K562 (cell line): ENCODE results near the gene ASIC1. TPM values are rescaled to one million over a fixed set of nuclear protein-coding genes. Genes with fewer than 3 reads are reported as not detected.

ENCODE experiments used
- ATAC-seq: fragments of 200-7000 bp; cut with Tn5 transposase; 3 replicates; pipeline ENCODE4 v1.9.1; 2020; ENCODE audit warnings: moderate library complexity
- BruUV-seq: library from RNA; stranded (reverse); fragments of 400-500 nt; replicated peaks from 2 replicates; lab custom pipeline; 2021; lab: Mats Ljungman, UMichigan
- CTCF ChIA-PET: fragments of 300-600 bp; formaldehyde crosslinking; extraction: SDS; loops from one replicate; lab custom pipeline; 2021; ENCODE audit warnings: low intra/inter-chr PET ratio; lab: Yijun Ruan, JAX
- POLR2A ChIA-PET: fragments of 300-600, 350-650 bp; sonication (Branson Sonifier 250); formaldehyde crosslinking; extraction: SDS; loops from one replicate; lab custom pipeline; 2021; ENCODE audit warnings: antibody characterized with exemption, inconsistent platforms; lab: Yijun Ruan, JAX
- DNase-seq, 4 experiments: peaks; one replicate each; pipeline versions ENCODE4 v3.0.0 to v3.0.0-alpha.2; 2011 to 2018; ENCODE audit warnings: low spot score in 3 of 4, mixed read lengths in 3 of 4; ENCODE audit errors: extremely low read depth in 1 of 4
- FAIRE-seq: peaks from 2 replicates; lab custom pipeline; 2011; peaks lifted over from hg19 to GRCh38; lab: Jason Lieb, UNC
- H2AFZ ChIP-seq: 2 replicates; pipeline ENCODE4 v1.6.0; 2011; ENCODE audit warnings: low read depth, low read length, control low read depth, inconsistent platforms
- H3K27ac ChIP-seq: fragments of 200-600 bp; 3 replicates; pipeline ENCODE4 v1.8.0; 2011; ENCODE audit warnings: low read depth, mild to moderate bottlenecking, control low read depth, inconsistent platforms, low read length, moderate library complexity, mixed read lengths; ENCODE audit errors: extremely low read depth
- H3K27me3 ChIP-seq, 2 experiments: fragments of 300-600 bp in 1 of 2; 2 replicates in 1 of 2; 3 replicates in 1 of 2; pipeline versions ENCODE4 v1.6.0 to v1.8.0; 2011; ENCODE audit warnings: inconsistent platforms in 2 of 2, low read length in 2 of 2, mild to moderate bottlenecking in 1 of 2, mixed read lengths in 1 of 2, moderate library complexity in 1 of 2; ENCODE audit not compliant: control insufficient read depth in 2 of 2, insufficient read depth in 2 of 2
- H3K36me3 ChIP-seq: fragments of 300-600 bp; 3 replicates; pipeline ENCODE4 v1.8.0; 2011; ENCODE audit warnings: mild to moderate bottlenecking, low read length, inconsistent platforms; ENCODE audit not compliant: control insufficient read depth, insufficient read depth
- H3K4me1 ChIP-seq, 2 experiments: fragments of 200-600 bp in 1 of 2; replicated peaks in 1 of 2; 2 replicates in 1 of 2; 3 replicates in 1 of 2; pipeline versions ENCODE4 v1.5.1 to v1.8.0; 2011; ENCODE audit warnings: inconsistent platforms in 2 of 2, low read length in 2 of 2, mild to moderate bottlenecking in 1 of 2, mixed read lengths in 1 of 2, moderate library complexity in 1 of 2; ENCODE audit not compliant: control insufficient read depth in 2 of 2, insufficient read depth in 2 of 2
- H3K4me2 ChIP-seq: 2 replicates; pipeline ENCODE4 v1.6.1; 2011; ENCODE audit warnings: low read length, control low read depth, inconsistent platforms, mixed read lengths; ENCODE audit not compliant: insufficient read depth
- H3K4me3 ChIP-seq: fragments of 200-600 bp; sonication (generic), shearing (Covaris generic); 2 replicates; pipeline ENCODE4 v1.5.1; 2016; ENCODE audit warnings: control low read depth, inconsistent platforms
- H3K79me2 ChIP-seq: fragments of 200-600 bp; 3 replicates; pipeline ENCODE4 v1.8.0; 2011; ENCODE audit warnings: low read length, inconsistent platforms; ENCODE audit not compliant: control insufficient read depth, insufficient read depth
- H3K9ac ChIP-seq, 2 experiments: 2 replicates each; pipeline versions ENCODE4 v1.6.0 to v1.6.1; 2011; ENCODE audit warnings: low read depth in 2 of 2, low read length in 2 of 2, control low read depth in 1 of 2, inconsistent platforms in 1 of 2, mild to moderate bottlenecking in 1 of 2, mixed read lengths in 1 of 2; ENCODE audit not compliant: insufficient read depth in 1 of 2
- H3K9me1 ChIP-seq: one replicate; pipeline ENCODE4 v1.6.0; 2011; ENCODE audit warnings: inconsistent platforms, mild to moderate bottlenecking, low read length, moderate library complexity; ENCODE audit not compliant: control insufficient read depth, insufficient read depth
- H3K9me3 ChIP-seq: replicated peaks from 2 replicates; pipeline ENCODE4 v1.5.1; 2011; ENCODE audit warnings: low read depth, low read length, inconsistent platforms; ENCODE audit not compliant: control insufficient read depth, insufficient read depth
- H4K20me1 ChIP-seq: replicated peaks from 2 replicates; pipeline ENCODE4 v1.6.1; 2011; ENCODE audit warnings: low read length, inconsistent platforms, mixed read lengths; ENCODE audit not compliant: control insufficient read depth, insufficient read depth
- CC2D1A ChIP-seq: fragments of 450-650 bp; IDR thresholded peaks from 2 replicates; pipeline ENCODE4 v1.6.1; 2017; ENCODE audit warnings: mild to moderate bottlenecking
- GABPB1 ChIP-seq: sonication (generic); formaldehyde crosslinking; IDR thresholded peaks from 2 replicates; pipeline ENCODE4 v1.8.0; 2022; ENCODE audit warnings: mild to moderate bottlenecking, missing genetic modification reagents
- HDAC6 ChIP-seq: IDR thresholded peaks from 2 replicates; pipeline ENCODE4 v1.6.1; 2012; ENCODE audit warnings: low read depth, mild to moderate bottlenecking, control low read depth, inconsistent platforms, low read length, moderate library complexity
- MITF ChIP-seq: IDR thresholded peaks from 2 replicates; pipeline ENCODE4 v1.6.1; 2014; ENCODE audit warnings: antibody characterized with exemption
- POLR2H ChIP-seq: IDR thresholded peaks from 2 replicates; pipeline ENCODE4 v1.6.1; 2016; ENCODE audit warnings: missing genetic modification characterization, low read depth, mild to moderate bottlenecking, control low read depth, missing compliant biosample characterization, moderate library complexity
- RAD21 ChIP-seq, 2 experiments: fragments of 250-450 bp in 1 of 2; fragments of 450-650 bp in 1 of 2; sonication (Bioruptor Pico) in 1 of 2; formaldehyde crosslinking in 1 of 2; IDR thresholded peaks in 1 of 2; conservative IDR thresholded peaks in 1 of 2; 2 replicates each; pipeline versions ENCODE4 v1.4.0 to v1.8.0; 2020 to 2022; ENCODE audit warnings: mild to moderate bottlenecking in 2 of 2, moderate library complexity in 1 of 2
- TFAP4 ChIP-seq: sonication (generic); formaldehyde crosslinking; IDR thresholded peaks from 2 replicates; pipeline ENCODE4 v1.8.0; 2022; ENCODE audit warnings: missing genetic modification reagents, mild to moderate bottlenecking, moderate library complexity, borderline replicate concordance
- USF1 ChIP-seq: sonication (generic); formaldehyde crosslinking; IDR thresholded peaks from 2 replicates; pipeline ENCODE4 v1.9.0; 2022; ENCODE audit warnings: mild to moderate bottlenecking, missing genetic modification reagents
- ZBTB7A ChIP-seq: IDR thresholded peaks from 2 replicates; pipeline ENCODE4 v1.6.1; 2011; ENCODE audit warnings: low read depth, mild to moderate bottlenecking, low read length, moderate library complexity, borderline replicate concordance; ENCODE audit not compliant: control insufficient read depth
- ZFP91 ChIP-seq: sonication (generic); formaldehyde crosslinking; IDR thresholded peaks from 2 replicates; pipeline ENCODE4 v1.8.0; 2022; ENCODE audit warnings: mild to moderate bottlenecking, missing genetic modification reagents
- ZNF217 ChIP-seq: sonication (generic); formaldehyde crosslinking; IDR thresholded peaks from 2 replicates; pipeline ENCODE4 v1.8.0; 2022; ENCODE audit warnings: mild to moderate bottlenecking, missing genetic modification reagents
- ZNF830 ChIP-seq: fragments of 250-450 bp; sonication (Bioruptor Pico); IDR thresholded peaks from 2 replicates; pipeline ENCODE4 v1.5.0; 2021; ENCODE audit warnings: mild to moderate bottlenecking
- WGBS: fragments of 100-300 bp; shearing (Covaris generic); methylation state at CpG from one replicate; pipeline ENCODE4 v1.1.6; 2016; ENCODE audit warnings: low coverage, mixed read lengths; ENCODE audit not compliant: insufficient coverage; ENCODE audit errors: missing lambda C conversion rate; 5-methylcytosine and 5-hydroxymethylcytosine counted together
- in situ Hi-C: fragments of 300-500 bp; cut with MboI; formaldehyde crosslinking; loops from 4 replicates; pipeline ENCODE4 v1.15.0; 2018; ENCODE audit warnings: inconsistent platforms, mixed read lengths
- intact Hi-C: fragments of 100-400 bp; cut with micrococcal nuclease; formaldehyde crosslinking; loops from 2 replicates; pipeline ENCODE4 v1.14.2; 2022
- polyA plus RNA-seq, 8 experiments: library from polyadenylated mRNA; depleted of rRNA in 4 of 8; stranded (reverse) in 5 of 8; unstranded in 3 of 8; fragments of >200 nt; fragmentation: Nextera tagmentation in 2 of 8; fragmentation: Illumina TruSeq in 1 of 8; extraction: Ambion mirVana in 2 of 8; extraction: Trizol in 1 of 8; gene quantifications; 2 replicates each; pipeline versions ENCODE4 v1.2.1 to v1.2.3, GENCODE V29; 2011 to 2014; ENCODE audit warnings: inconsistent platforms in 1 of 8, missing spikeins in 1 of 8
- total RNA-seq, 7 experiments: library from RNA; depleted of rRNA in 6 of 7; stranded (reverse); fragments of >200 nt in 6 of 7; fragmentation: Illumina TruSeq in 2 of 7; extraction: Trizol in 2 of 7; gene quantifications; 2 replicates each; pipeline versions ENCODE4 v1.2.1 to v1.2.3, GENCODE V29; 2011 to 2021; ENCODE audit warnings: low replicate concordance in 1 of 7

Gene ASIC1
- total and polyA plus RNA-seq, 9 of the 15 experiments (the other 6 are each of a cell fraction or from before 2014, with no cell fraction given) = 0.01 to 1.7 (median 0.45) TPM

- peak; percentile 86 for FAIRE-seq
- TF ChIP-seq GABPB1 (CRISPR knock-in tag) = no peak
- no peak for TF ChIP-seq ZNF830 (CRISPR knock-in tag)
- TF ChIP-seq TFAP4 (CRISPR knock-in tag) = peak; percentile 36; the same call in 1 of the 2 replicates
- TF ChIP-seq CC2D1A = peak; percentile 91
- TF ChIP-seq MITF = no peak
- TF ChIP-seq POLR2H = no peak
- TF ChIP-seq ZFP91 (CRISPR knock-in tag) = no peak
- no peak for TF ChIP-seq HDAC6
- TF ChIP-seq RAD21 (CRISPR knock-in tag; conservative IDR thresholded peaks at IDR 0.05 in 1 of 2, IDR thresholded peaks at IDR 0.05 in 1 of 2) = peak; percentile 96 to 97
- TF ChIP-seq USF1 (CRISPR knock-in tag) = peak; percentile 39; the same call in 1 of the 2 replicates
- 0 out of 2 replicates have a peak, but pooled peaks have one; percentile 22 for TF ChIP-seq ZBTB7A
- TF ChIP-seq ZNF217 = no peak
These were observed 1.4 kb upstream of the ASIC1 start for GRCh38 chr12:50055831-50056638.

More at GRCh38 chr12:50055831-50056638, 1.4 kb upstream of the ASIC1 start:
- ATAC-seq = peak; percentile 70
- peaks cover 18 to 38% of the 10 kb centered on the region in 2 experiments for H3K4me1 ChIP-seq
- in situ Hi-C loops = loop anchor here (5.0 kb wide), 1 partner anchor 279 kb away; no protein-coding TSS in a partner anchor
- peak overlapping the region; percentile 67 for H2AFZ ChIP-seq
- H3K4me3 ChIP-seq = no peak overlapping the region
- ChIA-PET POLR2A (interaction anchor here (0.5 to 2.4 kb wide), 6 partner anchors 8 to 140 kb away, joined by 3 to 8 read pairs (median 3); no protein-coding TSS in a partner anchor), CTCF (interaction anchor here (0.6 to 3.0 kb wide), 9 partner anchors 14 to 187 kb away, joined by 3 to 33 read pairs (median 3); no protein-coding TSS in a partner anchor)
- no peaks in the 10 kb centered on the region for H3K9me3 ChIP-seq
- peak overlapping the region; percentile 2 to 23; a peak in 2 of 4 replicates for H3K9ac ChIP-seq
- no peak overlapping the region for H3K27ac ChIP-seq
- H3K79me2 ChIP-seq = no peaks in the 10 kb centered on the region
- intact Hi-C loops = loop anchor here (1.0 to 5.0 kb wide), 3 partner anchors 17 to 279 kb away; no protein-coding TSS in a partner anchor
- peak; percentile 65 to 77 (median 74) for DNase-seq
- H4K20me1 ChIP-seq = peaks cover 32% of the 10 kb centered on the region
- H3K36me3 ChIP-seq = no peaks in the 10 kb centered on the region
- H3K27me3 ChIP-seq = peaks cover 17 to 60% of the 10 kb centered on the region in 2 experiments; a peak in 4 of 5 replicates
- no TSS peak for BruUV-seq
- no peaks in the 10 kb centered on the region for H3K9me1 ChIP-seq
- H3K4me2 ChIP-seq = peak overlapping the region; percentile 49
- WGBS = under 1% methylated on average over 17 of the region's 17 CpGs
